Adrenal gland (tissue), 12 donors: ENCODE results near the gene SLC23A1. TPM values are rescaled to one million over a fixed set of nuclear protein-coding genes. Genes with fewer than 3 reads are reported as not detected.

ENCODE experiments used
- DNase-seq, 7 donors: peaks; one replicate each; pipeline ENCODE4 v3.0.0-alpha.2; 2019 to 2020
- H3K27ac ChIP-seq, 5 donors: fragments of 200-600 bp; sonication (generic) in 4 of 5; 1 replicate in 3 of 5; 2 replicates in 2 of 5; pipeline versions ENCODE4 v1.5.1 to v1.8.0; 2016 to 2020; ENCODE audit warnings: mild to moderate bottlenecking in 1 of 5
- H3K27me3 ChIP-seq: fragments of 200-600 bp; 2 replicates; pipeline ENCODE4 v1.8.0; 2021
- H3K36me3 ChIP-seq, 2 donors: fragments of 200-600 bp; replicated peaks in 1 of 2; 1 replicate in 1 of 2; 2 replicates in 1 of 2; pipeline versions ENCODE4 v1.5.1 to v1.8.0; 2018 to 2022
- H3K4me1 ChIP-seq, 2 donors: fragments of 200-600 bp; replicated peaks in 1 of 2; 1 replicate in 1 of 2; 2 replicates in 1 of 2; pipeline versions ENCODE4 v1.5.1 to v1.8.0; 2018 to 2021
- H3K4me3 ChIP-seq, 4 donors: fragments of 200-600 bp; sonication (generic) in 3 of 4; one replicate each; pipeline ENCODE4 v1.5.1; 2016 to 2018
- H3K9me3 ChIP-seq, 3 donors: fragments of 200-600 bp; sonication (generic) in 1 of 3; replicated peaks in 1 of 3; 1 replicate in 2 of 3; 2 replicates in 1 of 3; pipeline versions ENCODE4 v1.5.1 to v1.8.0; 2016 to 2021
- POLR2A ChIP-seq, 2 donors: fragments of 450-650 bp; IDR thresholded peaks; one replicate each; pipeline ENCODE4 v1.6.1; 2017; ENCODE audit warnings: antibody characterized with exemption in 2 of 2, mild to moderate bottlenecking in 2 of 2, moderate library complexity in 1 of 2
- WGBS, 4 donors: extraction: QIAGEN DNeasy Blood & Tissue Kit in 2 of 4; methylation state at CpG; one replicate each; pipeline versions ENCODE4 v1.1.5 to v1.1.7; 2013 to 2017; 5-methylcytosine and 5-hydroxymethylcytosine counted together
- intact Hi-C, 2 donors: fragments of 100-400 bp; cut with DNase I; formaldehyde crosslinking; loops; one replicate each; pipeline versions ENCODE4 v1.14.1 to v1.15.0; 2022 to 2023
- polyA plus RNA-seq, 3 donors: library from polyadenylated mRNA; stranded (reverse); fragments of 200-250 nt in 2 of 3; fragments of 350-450 nt in 1 of 3; fragmentation: Illumina TruSeq in 1 of 3; extraction: RNeasy Lipid Tissue Mini Kit (QIAGEN cat#74804) in 1 of 3; gene quantifications; one replicate each; pipeline ENCODE4 v1.2.3, GENCODE V29; 2013 to 2014
- total RNA-seq, 9 donors: library from RNA; depleted of rRNA in 4 of 9; stranded (reverse); fragments of >200 nt in 4 of 9; fragments of 120-200 nt in 1 of 9; fragmentation: NEBNext Ultra II Directional in 1 of 9; extraction: Animal tissue kit (Norgen Biotek cat#: 25700) in 1 of 9; gene quantifications; one replicate each; pipeline versions ENCODE4 v1.1.0 to v1.2.4, GENCODE V29; 2013 to 2023
- TF ChIP-seq, protein P1 (sequence below), 6 experiments: fragments of 450-650 bp in 4 of 6; fragments of 200-600 bp in 2 of 6; sonication (generic) in 1 of 6; IDR thresholded peaks; 1 replicate in 5 of 6; 2 replicates in 1 of 6; pipeline versions ENCODE4 v1.5.1 to v1.8.0; 2016 to 2021; ENCODE audit warnings: antibody characterized with exemption in 6 of 6, mild to moderate bottlenecking in 2 of 6, moderate library complexity in 1 of 6
- donor health status: healthy with polysubstance abuse.
- donor health status: Bipolar disorder and iron deficiency.
- donor health status: DM: yes; HTN: yes; CAD: no.
- donor health status: DM: no; HTN: no; CAD: no.
- donor health status: DM: no; HTN: no; CAD: no.
- donor health status: DM: yes; HTN: yes; CAD: no.

The SLC23A1 gene
- total and polyA plus RNA-seq, 12 donors = 0.06 to 0.46 (median 0.14) TPM; not detected in 8

DNA sequence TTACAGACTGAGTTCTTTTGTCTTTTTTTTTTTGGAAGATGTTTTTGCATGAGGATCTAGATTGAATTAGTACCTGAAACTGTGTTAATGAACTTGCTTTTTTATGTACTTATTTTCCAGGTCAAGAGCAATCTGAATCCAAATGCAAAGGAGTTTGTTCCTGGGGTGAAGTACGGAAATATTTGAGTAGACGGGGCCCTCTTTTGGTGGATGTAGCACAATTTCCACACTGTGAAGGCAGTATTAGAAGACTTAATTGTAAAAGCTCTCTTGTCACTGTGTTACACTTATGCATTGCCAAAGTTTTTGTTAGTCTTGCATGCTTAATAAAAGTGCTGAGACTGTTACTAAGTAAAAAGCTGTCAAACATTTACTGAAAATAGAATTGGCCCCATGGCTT is 14.5 kb downstream of the SLC23A1 start:
- H3K27me3 ChIP-seq = no peaks in the 10 kb centered on the region
- DNase-seq = no peak
- no peaks in the 10 kb centered on the region for H3K9me3 ChIP-seq
- peaks cover 0 to 63% of the 10 kb centered on the region in 2 donors for H3K36me3 ChIP-seq
- TF ChIP-seq, protein P1, sequence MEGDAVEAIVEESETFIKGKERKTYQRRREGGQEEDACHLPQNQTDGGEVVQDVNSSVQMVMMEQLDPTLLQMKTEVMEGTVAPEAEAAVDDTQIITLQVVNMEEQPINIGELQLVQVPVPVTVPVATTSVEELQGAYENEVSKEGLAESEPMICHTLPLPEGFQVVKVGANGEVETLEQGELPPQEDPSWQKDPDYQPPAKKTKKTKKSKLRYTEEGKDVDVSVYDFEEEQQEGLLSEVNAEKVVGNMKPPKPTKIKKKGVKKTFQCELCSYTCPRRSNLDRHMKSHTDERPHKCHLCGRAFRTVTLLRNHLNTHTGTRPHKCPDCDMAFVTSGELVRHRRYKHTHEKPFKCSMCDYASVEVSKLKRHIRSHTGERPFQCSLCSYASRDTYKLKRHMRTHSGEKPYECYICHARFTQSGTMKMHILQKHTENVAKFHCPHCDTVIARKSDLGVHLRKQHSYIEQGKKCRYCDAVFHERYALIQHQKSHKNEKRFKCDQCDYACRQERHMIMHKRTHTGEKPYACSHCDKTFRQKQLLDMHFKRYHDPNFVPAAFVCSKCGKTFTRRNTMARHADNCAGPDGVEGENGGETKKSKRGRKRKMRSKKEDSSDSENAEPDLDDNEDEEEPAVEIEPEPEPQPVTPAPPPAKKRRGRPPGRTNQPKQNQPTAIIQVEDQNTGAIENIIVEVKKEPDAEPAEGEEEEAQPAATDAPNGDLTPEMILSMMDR (IDR thresholded peaks at IDR 0.05) = no peak
- no peak for TF ChIP-seq POLR2A (IDR thresholded peaks at IDR 0.05)
- H3K4me3 ChIP-seq = no peak overlapping the region
- H3K27ac ChIP-seq = no peak overlapping the region
- intact Hi-C loops = no loop called here
- 77 to 85% (median 83%) methylated on average over 2 of the region's 2 CpGs for WGBS, 4 donors
- H3K4me1 ChIP-seq = peaks cover 18 to 33% of the 10 kb centered on the region in 2 donors

- Histone ChIP-seq H3K27ac (peak overlapping the region in 1 of 5 donors; percentile 58), H3K4me3 (no peak overlapping the region), H3K27me3 (no peaks in the 10 kb centered on the region), H3K9me3 (no peaks in the 10 kb centered on the region), H3K4me1 (peaks cover 0 to 21% of the 10 kb centered on the region in 2 donors), H3K36me3 (peaks cover 0 to 54% of the 10 kb centered on the region in 2 donors)
- no peak for TF ChIP-seq POLR2A (IDR thresholded peaks at IDR 0.05)
- TF ChIP-seq, protein P1 (IDR thresholded peaks at IDR 0.05) = no peak
- DNase-seq = no peak
- intact Hi-C loops = no loop called here
- 24 to 49% (median 40%) methylated on average over 2 of the region's 2 CpGs for WGBS, 4 donors
These were observed 18.6 kb downstream of the SLC23A1 start for GRCh38 chr5:139364466-139364865.

DNA sequence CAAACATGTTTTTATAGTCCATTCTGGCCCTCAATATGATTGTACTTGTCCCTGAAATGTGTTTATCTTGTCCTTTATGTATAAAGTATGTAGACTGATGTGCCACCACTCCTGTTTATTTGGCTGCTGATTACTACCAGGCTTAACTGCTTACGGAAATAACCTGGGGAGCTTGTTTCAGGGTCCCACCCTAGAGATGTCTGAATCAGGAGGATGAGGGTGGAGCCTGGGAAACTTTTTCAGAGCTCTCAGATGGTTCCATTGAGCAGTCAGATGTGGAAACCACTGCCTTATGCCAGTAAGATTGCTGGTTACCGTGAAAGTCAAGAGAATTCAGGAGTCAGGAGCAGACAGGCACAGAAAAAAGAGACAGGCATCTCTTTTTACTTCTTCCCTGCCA is 19.2 kb downstream of the SLC23A1 start:
- peak in 1 of 7 donors; percentile 44 for DNase-seq

GRCh38 chr5:139361835-139362429 is 21.2 kb downstream of the SLC23A1 start:
- Histone ChIP-seq H3K9me3 (no peaks in the 10 kb centered on the region), H3K27me3 (no peaks in the 10 kb centered on the region), H3K4me3 (no peak overlapping the region), H3K4me1 (peaks cover 9 to 41% of the 10 kb centered on the region in 2 donors), H3K27ac (peak overlapping the region in 1 of 5 donors; percentile 33), H3K36me3 (peaks cover 0 to 29% of the 10 kb centered on the region in 2 donors)
- intact Hi-C loops = no loop called here
- DNase-seq = peak in 3 of 7 donors; percentile 6 to 30 (median 8)
- TF ChIP-seq POLR2A (IDR thresholded peaks at IDR 0.05) = no peak
- TF ChIP-seq, protein P1 (IDR thresholded peaks at IDR 0.05) = no peak
- WGBS, 4 donors = 77 to 84% (median 81%) methylated on average over 6 of the region's 6 CpGs

More for the DNA sequence above, 19.2 kb downstream of the SLC23A1 start:
- Histone ChIP-seq H3K36me3 (peaks cover 0 to 49% of the 10 kb centered on the region in 2 donors), H3K9me3 (no peaks in the 10 kb centered on the region), H3K4me3 (no peak overlapping the region), H3K27ac (peak overlapping the region in 1 of 5 donors; percentile 58), H3K4me1 (peaks cover 3 to 21% of the 10 kb centered on the region in 2 donors), H3K27me3 (no peaks in the 10 kb centered on the region)
- intact Hi-C loops = no loop called here
- 84 to 88% (median 87%) methylated on average over 2 of the region's 2 CpGs for WGBS, 4 donors
- TF ChIP-seq, protein P1 (IDR thresholded peaks at IDR 0.05) = no peak
- no peak for TF ChIP-seq POLR2A (IDR thresholded peaks at IDR 0.05)
